NB4 (cell line): ENCODE results near the gene SASS6.
A peak's percentile ranks its signal among the peaks of the same experiment; 100 is the strongest.

Experiments used
- DNase-seq: peaks from one replicate; pipeline ENCODE4 v3.0.0; 2010; ENCODE audit warnings: low read depth
- H3K4me3 ChIP-seq: one replicate; pipeline ENCODE4 v1.5.1; 2011; ENCODE audit warnings: mild to moderate bottlenecking, low read depth, low read length, moderate library complexity
- MYC ChIP-seq: IDR thresholded peaks from 2 replicates; pipeline ENCODE4 v1.6.1; 2011; ENCODE audit warnings: low read depth, low read length
- POLR2A ChIP-seq: IDR thresholded peaks from 2 replicates; pipeline ENCODE4 v1.6.1; 2011; ENCODE audit warnings: mild to moderate bottlenecking; ENCODE audit not compliant: insufficient read length; ENCODE audit errors: extremely low read depth
- TF ChIP-seq, protein P1 (sequence below): IDR thresholded peaks from 2 replicates; pipeline ENCODE4 v1.6.1; 2011; ENCODE audit warnings: low read depth, low read length
- TF ChIP-seq, protein P2 (sequence below): IDR thresholded peaks from one replicate; pipeline ENCODE4 v1.5.1; 2012; ENCODE audit warnings: low read depth, low read length

The SASS6 gene, protein sequence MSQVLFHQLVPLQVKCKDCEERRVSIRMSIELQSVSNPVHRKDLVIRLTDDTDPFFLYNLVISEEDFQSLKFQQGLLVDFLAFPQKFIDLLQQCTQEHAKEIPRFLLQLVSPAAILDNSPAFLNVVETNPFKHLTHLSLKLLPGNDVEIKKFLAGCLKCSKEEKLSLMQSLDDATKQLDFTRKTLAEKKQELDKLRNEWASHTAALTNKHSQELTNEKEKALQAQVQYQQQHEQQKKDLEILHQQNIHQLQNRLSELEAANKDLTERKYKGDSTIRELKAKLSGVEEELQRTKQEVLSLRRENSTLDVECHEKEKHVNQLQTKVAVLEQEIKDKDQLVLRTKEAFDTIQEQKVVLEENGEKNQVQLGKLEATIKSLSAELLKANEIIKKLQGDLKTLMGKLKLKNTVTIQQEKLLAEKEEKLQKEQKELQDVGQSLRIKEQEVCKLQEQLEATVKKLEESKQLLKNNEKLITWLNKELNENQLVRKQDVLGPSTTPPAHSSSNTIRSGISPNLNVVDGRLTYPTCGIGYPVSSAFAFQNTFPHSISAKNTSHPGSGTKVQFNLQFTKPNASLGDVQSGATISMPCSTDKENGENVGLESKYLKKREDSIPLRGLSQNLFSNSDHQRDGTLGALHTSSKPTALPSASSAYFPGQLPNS

DNA sequence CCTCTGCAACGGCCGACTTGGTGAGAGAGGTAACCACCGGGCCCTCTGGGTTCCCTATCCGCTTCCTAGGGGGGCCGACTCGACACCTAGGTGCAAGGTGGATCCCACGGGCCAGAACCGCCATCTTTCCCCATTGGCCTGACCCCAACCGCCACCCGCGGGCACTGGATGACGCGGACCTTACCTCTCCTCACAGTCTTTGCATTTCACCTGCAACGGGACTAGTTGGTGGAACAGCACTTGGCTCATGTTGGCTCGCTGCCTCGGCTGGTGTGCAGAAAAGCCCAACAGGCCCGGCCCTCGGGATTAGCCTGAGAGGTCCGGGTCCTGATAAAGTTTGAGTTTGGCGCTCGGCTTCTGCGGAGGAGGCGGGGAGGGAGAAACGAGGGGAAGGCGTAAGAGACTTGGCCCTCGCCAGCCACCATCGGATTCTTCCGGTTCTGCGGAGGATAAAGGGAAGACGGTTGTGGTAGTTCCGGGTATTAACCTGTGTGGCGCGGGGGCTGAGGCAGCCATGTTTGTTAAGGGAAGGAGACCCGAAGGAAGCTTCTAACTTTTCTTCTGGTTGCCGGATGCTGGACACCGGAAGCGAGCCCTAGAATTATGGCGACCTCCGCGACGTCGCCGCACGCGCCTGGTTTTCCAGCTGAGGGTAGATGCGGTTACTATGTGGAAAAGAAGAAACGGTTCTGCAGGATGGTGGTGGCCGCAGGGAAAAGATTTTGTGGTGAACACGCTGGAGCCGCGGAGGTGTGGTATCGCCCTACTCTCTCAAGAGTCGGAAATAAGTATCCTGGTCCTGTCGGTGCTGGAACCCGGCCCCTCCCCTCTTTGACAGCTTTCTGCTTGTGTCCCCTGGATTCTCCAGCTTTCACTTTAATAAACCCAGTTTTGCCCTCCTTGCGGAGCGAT lies at the start of gene SASS6, which contains the start of gene TRMT13:
Gene SASS6, minus strand, starts transcription at position 365 of the 912 bp plus-strand sequence. Its CDS starts 116 bp downstream, at position 249.
Gene TRMT13, plus strand, starts transcription at position 598 of the 912 bp plus-strand sequence. Its CDS starts 6 bp downstream, at position 604.
- peak; percentile 98 for DNase-seq
- TF ChIP-seq POLR2A (peak; percentile 52), MYC (peak; percentile 82)
- TF ChIP-seq, protein P1, sequence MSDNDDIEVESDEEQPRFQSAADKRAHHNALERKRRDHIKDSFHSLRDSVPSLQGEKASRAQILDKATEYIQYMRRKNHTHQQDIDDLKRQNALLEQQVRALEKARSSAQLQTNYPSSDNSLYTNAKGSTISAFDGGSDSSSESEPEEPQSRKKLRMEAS = peak; percentile 88
- TF ChIP-seq, protein P2, sequence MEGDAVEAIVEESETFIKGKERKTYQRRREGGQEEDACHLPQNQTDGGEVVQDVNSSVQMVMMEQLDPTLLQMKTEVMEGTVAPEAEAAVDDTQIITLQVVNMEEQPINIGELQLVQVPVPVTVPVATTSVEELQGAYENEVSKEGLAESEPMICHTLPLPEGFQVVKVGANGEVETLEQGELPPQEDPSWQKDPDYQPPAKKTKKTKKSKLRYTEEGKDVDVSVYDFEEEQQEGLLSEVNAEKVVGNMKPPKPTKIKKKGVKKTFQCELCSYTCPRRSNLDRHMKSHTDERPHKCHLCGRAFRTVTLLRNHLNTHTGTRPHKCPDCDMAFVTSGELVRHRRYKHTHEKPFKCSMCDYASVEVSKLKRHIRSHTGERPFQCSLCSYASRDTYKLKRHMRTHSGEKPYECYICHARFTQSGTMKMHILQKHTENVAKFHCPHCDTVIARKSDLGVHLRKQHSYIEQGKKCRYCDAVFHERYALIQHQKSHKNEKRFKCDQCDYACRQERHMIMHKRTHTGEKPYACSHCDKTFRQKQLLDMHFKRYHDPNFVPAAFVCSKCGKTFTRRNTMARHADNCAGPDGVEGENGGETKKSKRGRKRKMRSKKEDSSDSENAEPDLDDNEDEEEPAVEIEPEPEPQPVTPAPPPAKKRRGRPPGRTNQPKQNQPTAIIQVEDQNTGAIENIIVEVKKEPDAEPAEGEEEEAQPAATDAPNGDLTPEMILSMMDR = no peak
- H3K4me3 ChIP-seq = peak within 1 kb of the TSS; percentile 96

- TF ChIP-seq MYC (no peak), POLR2A (no peak)
- TF ChIP-seq, protein P2 = no peak
- TF ChIP-seq, protein P1 = no peak
- DNase-seq = no peak
- no peak within 1 kb of the TSS for H3K4me3 ChIP-seq
These were observed 45.4 kb upstream of the SASS6 start, which contains the start of gene LRRC39 for GRCh38 chr1:100178091-100178490. LRRC39 (minus strand) TSS chr1:100178256; CDS start chr1:100168516, 9,740 bp downstream.

DNA sequence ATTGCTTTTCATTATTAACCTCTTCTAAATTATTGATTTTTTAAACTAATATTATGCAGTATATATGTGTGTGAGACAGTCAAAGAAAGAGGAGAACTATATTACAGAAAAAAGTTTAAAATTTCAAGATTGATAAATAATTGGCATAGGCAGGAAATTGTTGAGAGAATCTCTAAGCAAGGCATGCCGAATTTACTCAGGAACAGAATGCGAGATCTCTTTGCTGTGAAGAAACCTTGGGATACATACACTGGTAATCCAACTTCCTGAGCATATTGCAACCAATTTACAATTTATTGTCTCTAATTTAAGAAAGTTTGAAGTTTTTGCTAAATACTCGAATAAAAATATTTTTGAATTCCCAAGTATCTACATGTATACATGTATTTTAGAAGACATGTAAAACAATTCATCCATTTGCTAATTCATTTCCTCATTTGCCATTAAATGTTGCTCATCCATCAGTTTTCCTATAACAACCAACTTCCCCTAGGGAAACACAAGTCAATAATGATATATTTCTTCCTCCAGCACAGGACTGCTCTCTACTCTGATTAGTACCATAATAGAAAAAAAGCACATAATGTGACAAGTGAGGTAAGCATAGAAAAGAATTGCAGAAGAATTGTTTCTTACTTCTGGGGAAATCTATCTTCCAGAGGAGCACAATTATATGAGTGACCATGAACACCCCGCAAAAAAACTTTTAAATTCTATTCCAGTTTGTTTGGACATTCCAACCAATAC lies 44.7 kb upstream of the SASS6 start:
- DNase-seq = no peak
- H3K4me3 ChIP-seq = no peak overlapping the region
- TF ChIP-seq, protein P2 = no peak
- TF ChIP-seq, protein P1 = no peak
- no peak for TF ChIP-seq MYC
- TF ChIP-seq POLR2A = no peak

DNA sequence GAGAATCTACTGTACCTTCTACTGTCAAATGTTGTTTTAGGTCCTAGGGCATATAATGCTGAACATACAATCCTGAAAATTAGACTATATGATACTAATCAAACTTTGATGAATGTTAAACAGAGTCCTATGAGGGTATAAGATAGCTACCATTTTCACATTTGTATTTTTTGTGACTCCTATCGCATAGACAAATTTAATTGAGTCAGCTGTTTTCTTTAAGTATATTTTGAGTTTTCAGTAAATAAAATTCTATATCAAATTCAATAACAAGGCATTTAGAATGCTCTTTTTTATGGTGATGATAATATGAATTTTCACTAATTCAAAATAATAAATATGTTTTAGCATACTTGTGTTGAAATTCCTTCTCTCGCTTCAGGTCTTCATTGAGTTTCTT lies 35.3 kb upstream of the SASS6 start:
- TF ChIP-seq POLR2A (no peak), MYC (no peak)
- TF ChIP-seq, protein P1 = no peak
- TF ChIP-seq, protein P2 = no peak
- no peak overlapping the region for H3K4me3 ChIP-seq
- DNase-seq = no peak
